Measurements from ENCODE around the gene VSIG8.

- TF ChIP-seq EZH2 (IDR thresholded peaks at IDR 0.05; ENCODE audit: borderline replicate concordance, low read depth, low read length, severe bottlenecking) (no peak), POLR2A (IDR thresholded peaks at IDR 0.05; ENCODE audit: low read depth, low read length) (no peak)
- TF ChIP-seq, protein P1, sequence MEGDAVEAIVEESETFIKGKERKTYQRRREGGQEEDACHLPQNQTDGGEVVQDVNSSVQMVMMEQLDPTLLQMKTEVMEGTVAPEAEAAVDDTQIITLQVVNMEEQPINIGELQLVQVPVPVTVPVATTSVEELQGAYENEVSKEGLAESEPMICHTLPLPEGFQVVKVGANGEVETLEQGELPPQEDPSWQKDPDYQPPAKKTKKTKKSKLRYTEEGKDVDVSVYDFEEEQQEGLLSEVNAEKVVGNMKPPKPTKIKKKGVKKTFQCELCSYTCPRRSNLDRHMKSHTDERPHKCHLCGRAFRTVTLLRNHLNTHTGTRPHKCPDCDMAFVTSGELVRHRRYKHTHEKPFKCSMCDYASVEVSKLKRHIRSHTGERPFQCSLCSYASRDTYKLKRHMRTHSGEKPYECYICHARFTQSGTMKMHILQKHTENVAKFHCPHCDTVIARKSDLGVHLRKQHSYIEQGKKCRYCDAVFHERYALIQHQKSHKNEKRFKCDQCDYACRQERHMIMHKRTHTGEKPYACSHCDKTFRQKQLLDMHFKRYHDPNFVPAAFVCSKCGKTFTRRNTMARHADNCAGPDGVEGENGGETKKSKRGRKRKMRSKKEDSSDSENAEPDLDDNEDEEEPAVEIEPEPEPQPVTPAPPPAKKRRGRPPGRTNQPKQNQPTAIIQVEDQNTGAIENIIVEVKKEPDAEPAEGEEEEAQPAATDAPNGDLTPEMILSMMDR (IDR thresholded peaks at IDR 0.05; ENCODE audit: extremely low read depth in 1 of 2, insufficient read depth in 1 of 2, low read depth in 1 of 2, low read length in 2 of 2) = no peak
Measured at GRCh38 chr1:159838715-159839114, 23.7 kb downstream of the VSIG8 start.
